ENCODE results near the gene FAM168A.

The FAM168A gene

DNA sequence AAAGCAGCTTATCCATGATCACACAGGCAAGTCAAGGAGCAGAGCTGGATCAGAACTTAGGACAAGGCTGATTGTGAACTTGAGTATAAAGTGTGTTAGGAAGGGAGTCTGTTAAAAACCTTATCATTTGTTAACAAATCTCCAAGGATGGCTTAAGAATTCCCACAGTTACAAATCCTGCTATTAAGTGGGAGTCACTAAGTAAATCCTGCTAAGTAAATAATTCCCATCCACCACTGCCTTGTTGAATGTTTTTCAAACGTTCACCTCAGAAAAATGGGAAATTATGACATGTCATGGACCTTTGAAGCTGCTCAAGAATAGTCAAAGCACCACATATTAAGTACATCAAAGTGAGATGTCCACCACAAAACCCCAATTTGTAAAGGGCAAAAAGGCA, 88.7 kb downstream of the FAM168A start:
- TF ChIP-seq, protein P1, sequence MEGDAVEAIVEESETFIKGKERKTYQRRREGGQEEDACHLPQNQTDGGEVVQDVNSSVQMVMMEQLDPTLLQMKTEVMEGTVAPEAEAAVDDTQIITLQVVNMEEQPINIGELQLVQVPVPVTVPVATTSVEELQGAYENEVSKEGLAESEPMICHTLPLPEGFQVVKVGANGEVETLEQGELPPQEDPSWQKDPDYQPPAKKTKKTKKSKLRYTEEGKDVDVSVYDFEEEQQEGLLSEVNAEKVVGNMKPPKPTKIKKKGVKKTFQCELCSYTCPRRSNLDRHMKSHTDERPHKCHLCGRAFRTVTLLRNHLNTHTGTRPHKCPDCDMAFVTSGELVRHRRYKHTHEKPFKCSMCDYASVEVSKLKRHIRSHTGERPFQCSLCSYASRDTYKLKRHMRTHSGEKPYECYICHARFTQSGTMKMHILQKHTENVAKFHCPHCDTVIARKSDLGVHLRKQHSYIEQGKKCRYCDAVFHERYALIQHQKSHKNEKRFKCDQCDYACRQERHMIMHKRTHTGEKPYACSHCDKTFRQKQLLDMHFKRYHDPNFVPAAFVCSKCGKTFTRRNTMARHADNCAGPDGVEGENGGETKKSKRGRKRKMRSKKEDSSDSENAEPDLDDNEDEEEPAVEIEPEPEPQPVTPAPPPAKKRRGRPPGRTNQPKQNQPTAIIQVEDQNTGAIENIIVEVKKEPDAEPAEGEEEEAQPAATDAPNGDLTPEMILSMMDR (IDR thresholded peaks at IDR 0.05) = no peak
- Histone ChIP-seq H3K27me3 (no peaks in the 10 kb centered on the region), H3K27ac (no peak overlapping the region), H3K4me1 (ENCODE audit: control insufficient read depth in 1 of 2, insufficient read depth in 1 of 2, low read depth in 1 of 2, low read length in 1 of 2) (no peaks in the 10 kb centered on the region), H3K9me3 (no peaks in the 10 kb centered on the region), H3K36me3 (no peaks in the 10 kb centered on the region), H3K4me3 (ENCODE audit: low read depth in 1 of 2, low read length in 1 of 2) (no peak overlapping the region)

DNA sequence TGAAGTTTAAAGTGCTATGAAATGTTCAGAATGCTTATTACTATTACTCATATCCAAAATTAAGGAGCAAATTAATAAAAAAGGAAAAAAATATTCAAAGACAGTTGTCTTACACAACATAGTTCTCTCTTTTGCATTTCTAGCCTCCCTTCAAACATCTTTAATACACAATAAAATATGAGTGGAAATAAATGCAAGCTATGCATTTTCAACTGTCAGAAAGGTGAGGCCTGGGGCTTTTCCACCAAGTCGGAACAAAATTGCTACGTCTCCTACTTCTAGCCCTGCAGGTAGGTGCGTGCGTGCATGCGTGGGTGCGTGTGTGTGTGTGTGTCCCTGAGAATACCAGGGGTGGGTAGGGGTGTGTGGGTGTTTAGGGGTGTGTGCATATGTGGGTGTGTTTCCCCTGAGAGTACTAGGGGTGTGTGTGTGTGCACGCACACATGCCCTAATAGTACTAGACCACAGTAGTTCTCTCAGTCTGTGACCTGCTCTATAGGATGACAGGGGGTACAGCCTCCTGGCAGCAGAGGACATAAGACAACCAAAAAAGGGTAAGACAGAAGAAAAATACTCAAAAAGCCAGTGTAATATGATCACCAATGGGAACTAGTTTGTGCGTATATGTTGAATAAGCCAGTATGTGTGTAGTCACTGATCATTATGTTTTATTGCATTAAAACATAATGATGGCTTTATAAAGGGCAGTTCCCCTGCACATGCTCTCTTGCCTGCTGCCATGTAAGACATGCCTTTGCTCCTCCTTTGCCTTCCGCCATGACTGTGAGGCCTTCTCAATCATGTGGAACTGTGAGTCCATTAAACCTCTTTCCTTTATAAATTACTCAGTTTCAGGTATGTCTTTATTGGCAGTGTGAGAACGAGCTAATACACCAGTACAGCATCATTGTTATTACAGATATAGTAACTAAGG, 89.4 kb downstream of the FAM168A start:
- Histone ChIP-seq H3K27me3 (no peaks in the 10 kb centered on the region), H3K4me1 (ENCODE audit: control insufficient read depth in 1 of 2, insufficient read depth in 1 of 2, low read depth in 1 of 2, low read length in 1 of 2) (no peaks in the 10 kb centered on the region), H3K4me3 (ENCODE audit: low read depth in 1 of 2, low read length in 1 of 2) (no peak overlapping the region), H3K27ac (no peak overlapping the region), H3K36me3 (no peaks in the 10 kb centered on the region), H3K9me3 (no peaks in the 10 kb centered on the region)
- TF ChIP-seq, protein P1 (IDR thresholded peaks at IDR 0.05) = no peak

DNA sequence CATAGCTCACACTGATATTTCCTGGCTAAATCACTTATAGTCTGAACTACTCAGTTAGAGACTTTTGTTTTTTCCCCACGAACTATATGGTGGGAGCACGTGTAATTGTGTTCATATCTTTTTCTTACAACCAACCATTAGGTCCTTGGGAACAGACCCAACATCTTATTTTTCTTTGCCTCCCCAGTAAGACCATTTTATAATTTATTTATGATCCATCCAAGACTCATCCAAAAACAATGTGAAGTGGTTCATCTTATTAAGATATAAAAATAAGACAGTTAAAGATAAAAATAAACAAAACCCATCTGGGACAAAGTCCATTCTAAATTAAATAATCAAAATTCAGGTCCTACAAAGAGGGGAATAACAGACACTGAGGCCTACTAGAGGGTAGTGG, 90.8 kb downstream of the FAM168A start:
- Histone ChIP-seq H3K27me3 (no peaks in the 10 kb centered on the region), H3K4me1 (ENCODE audit: control insufficient read depth in 1 of 2, insufficient read depth in 1 of 2, low read depth in 1 of 2, low read length in 1 of 2) (no peaks in the 10 kb centered on the region), H3K4me3 (ENCODE audit: low read depth in 1 of 2, low read length in 1 of 2) (no peak overlapping the region), H3K36me3 (no peaks in the 10 kb centered on the region), H3K9me3 (no peaks in the 10 kb centered on the region), H3K27ac (no peak overlapping the region)
- TF ChIP-seq, protein P1 (IDR thresholded peaks at IDR 0.05) = no peak

DNA sequence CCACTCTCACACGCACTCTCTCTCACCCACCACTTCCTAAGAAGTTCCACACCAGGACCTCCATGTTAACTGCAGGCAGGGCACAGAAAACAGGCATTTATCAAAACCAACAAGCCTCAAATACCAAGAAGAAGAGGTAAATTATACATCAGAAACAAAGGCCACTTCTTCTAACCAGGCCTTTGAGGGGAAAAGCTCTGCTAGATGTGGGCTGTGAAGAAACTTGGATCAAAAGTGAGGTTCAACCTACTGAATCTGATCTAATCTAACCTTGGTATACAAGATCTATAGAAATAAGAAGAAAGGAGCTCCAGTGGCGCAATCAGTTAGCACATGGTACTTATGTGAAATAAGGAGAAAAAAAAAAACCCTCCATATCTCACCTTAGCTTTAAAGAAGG, 91.9 kb downstream of the FAM168A start:
- Histone ChIP-seq H3K27ac (no peak overlapping the region), H3K9me3 (no peaks in the 10 kb centered on the region), H3K4me1 (ENCODE audit: control insufficient read depth in 1 of 2, insufficient read depth in 1 of 2, low read depth in 1 of 2, low read length in 1 of 2) (peaks cover 0 to 4% of the 10 kb centered on the region in 2 experiments), H3K27me3 (no peaks in the 10 kb centered on the region), H3K4me3 (ENCODE audit: low read depth in 1 of 2, low read length in 1 of 2) (no peak overlapping the region), H3K36me3 (no peaks in the 10 kb centered on the region)
- TF ChIP-seq, protein P1 (IDR thresholded peaks at IDR 0.05) = no peak

DNA sequence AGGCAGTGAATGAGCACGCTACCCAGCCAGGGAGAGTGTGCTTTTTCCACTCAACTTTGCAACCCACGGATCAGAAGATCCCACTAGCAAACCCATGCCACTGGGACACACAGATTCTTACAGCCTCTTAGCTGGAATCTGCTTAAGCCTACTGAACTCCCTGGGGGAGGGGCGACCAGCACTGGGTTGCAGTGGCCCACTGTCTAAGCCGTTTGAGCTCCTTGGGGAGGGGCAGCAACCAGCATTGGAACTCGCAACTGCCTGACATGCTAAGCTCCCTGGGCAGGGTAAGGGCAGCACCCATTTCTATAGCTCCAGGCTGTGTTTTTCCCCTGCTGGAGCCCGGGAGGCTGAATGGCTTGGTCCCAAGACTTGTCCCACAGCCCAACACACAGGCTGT, 99.6 kb downstream of the FAM168A start:
- H3K27me3 ChIP-seq = no peaks in the 10 kb centered on the region
- no peak overlapping the region for H3K27ac ChIP-seq
- H3K36me3 ChIP-seq = no peaks in the 10 kb centered on the region
- H3K4me3 ChIP-seq (ENCODE audit: low read depth in 1 of 2, low read length in 1 of 2) = no peak overlapping the region
- peaks cover 0 to 13% of the 10 kb centered on the region in 2 experiments for H3K4me1 ChIP-seq (ENCODE audit: control insufficient read depth in 1 of 2, insufficient read depth in 1 of 2, low read depth in 1 of 2, low read length in 1 of 2)
- no peaks in the 10 kb centered on the region for H3K9me3 ChIP-seq
- TF ChIP-seq, protein P1 (IDR thresholded peaks at IDR 0.05) = no peak
